SH-SY5Y (cell line): ENCODE data around the gene SLC6A18.

Source experiments
- GATA2 ChIP-seq: IDR thresholded peaks from 2 replicates; pipeline ENCODE4 v1.6.1; 2011; ENCODE audit warnings: mild to moderate bottlenecking, low read depth, low read length
- GATA3 ChIP-seq: IDR thresholded peaks from 2 replicates; pipeline ENCODE4 v1.6.1; 2011; ENCODE audit warnings: low read depth, mild to moderate bottlenecking, low read length, moderate library complexity

GRCh38 chr5:1292139-1292538 is 67.0 kb downstream of the SLC6A18 start:
- TF ChIP-seq GATA2, result no peak
- no peak for TF ChIP-seq GATA3
